GM19455 (cell line): ENCODE data around the gene MYBPC2.

Experiments used
- ATAC-seq: cut with Tn5 transposase; IDR thresholded peaks from one replicate; pipeline ENCODE4 v1.9.1; 2021; ENCODE audit not compliant: unreplicated experiment

MYBPC2 gene

DNA sequence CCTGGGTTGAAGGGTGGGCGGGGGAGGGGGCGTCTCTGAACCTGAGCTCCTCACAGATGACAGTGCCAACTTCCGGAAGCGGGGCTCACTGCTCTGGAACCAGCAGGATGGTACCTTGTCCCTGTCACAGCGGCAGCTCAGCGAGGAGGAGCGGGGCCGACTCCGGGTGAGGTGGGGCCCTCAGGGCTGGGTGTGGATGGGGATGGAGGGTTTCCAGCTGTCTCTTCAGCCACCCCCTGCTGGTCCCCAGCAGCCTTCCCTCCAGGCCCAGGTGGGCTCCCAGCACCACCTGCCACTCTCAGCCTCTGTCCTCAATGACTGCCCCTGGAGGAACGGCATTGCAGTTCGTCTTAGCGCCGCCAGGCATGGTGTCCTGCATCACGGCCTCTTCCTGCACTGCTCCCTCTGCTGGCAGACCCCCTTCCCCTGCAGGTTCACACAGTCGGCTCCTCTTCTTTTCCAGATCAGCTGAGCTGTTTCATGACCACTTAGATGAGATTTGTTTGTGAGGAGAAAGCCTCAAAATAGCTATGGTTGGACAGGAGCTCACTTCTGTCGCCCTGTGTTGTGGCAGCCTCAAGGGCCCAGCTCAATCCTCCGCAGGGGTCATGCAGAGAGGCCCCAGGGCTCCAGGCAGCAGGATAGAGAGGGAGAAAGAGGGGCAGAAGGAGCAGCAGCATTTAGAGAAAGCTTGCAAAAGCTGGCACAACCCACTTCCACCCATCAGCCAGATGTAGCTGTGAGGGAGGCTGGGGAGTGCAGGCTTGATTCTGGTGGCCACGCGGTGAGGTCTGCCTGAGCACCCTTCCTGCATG, 46.4 kb downstream of the MYBPC2 start:
- ATAC-seq: no peak

DNA sequence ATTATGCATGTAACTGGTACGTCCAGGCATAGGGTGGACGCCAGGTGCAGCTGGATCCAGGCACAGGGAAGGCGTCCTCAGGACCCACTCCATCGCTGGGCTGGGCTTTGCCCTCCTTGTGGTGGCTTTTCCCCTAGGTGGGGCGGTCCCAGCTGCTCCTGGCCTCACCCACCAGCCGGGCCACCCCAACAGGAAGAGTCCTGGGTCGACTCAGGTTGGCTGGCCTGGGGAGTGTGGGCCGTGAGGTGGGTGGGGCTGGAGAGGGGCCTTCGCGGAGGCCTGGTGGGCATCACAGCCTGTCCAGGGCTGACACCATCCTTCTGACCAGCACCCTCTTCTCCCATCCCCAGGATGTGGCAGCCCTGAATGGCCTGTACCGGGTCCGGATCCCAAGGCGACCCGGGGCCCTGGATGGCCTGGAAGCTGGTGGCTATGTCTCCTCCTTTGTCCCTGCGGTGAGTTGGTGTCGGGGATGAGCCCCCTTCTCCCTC, 47.1 kb downstream of the MYBPC2 start:
- ATAC-seq: no peak

DNA sequence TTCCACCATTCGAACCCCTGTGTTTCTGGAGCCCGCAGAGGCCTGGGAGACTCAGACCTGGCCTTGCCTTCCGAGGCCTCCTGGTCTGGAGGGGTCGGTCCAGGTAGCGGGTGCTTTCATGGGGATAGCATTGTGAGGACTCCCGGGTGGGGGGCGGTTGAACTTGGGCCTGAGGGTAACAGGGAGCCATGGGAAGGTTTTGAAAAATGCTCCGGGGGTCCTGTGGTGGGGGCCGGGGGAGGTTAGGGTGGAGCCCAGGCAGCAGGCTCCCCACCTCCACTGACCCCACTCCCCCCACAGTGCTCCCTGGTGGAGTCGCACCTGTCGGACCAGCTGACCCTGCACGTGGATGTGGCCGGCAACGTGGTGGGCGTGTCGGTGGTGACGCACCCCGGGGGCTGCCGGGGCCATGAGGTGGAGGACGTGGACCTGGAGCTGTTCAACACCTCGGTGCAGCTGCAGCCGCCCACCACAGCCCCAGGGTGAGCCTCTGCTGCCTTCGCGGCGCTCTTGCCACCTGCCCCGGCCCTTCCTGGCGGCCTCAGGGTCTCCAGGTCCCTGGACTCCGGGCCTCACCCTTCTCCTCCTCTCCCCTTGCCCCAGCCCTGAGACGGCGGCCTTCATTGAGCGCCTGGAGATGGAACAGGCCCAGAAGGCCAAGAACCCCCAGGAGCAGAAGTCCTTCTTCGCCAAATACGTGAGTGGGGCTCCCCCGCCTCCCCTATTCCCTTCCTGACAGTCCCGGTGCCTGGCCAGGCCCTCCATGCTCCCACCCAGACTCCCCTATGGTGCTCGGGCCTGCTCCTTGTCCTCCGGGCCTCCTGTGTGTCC, 47.8 kb downstream of the MYBPC2 start:
- no peak for ATAC-seq

DNA sequence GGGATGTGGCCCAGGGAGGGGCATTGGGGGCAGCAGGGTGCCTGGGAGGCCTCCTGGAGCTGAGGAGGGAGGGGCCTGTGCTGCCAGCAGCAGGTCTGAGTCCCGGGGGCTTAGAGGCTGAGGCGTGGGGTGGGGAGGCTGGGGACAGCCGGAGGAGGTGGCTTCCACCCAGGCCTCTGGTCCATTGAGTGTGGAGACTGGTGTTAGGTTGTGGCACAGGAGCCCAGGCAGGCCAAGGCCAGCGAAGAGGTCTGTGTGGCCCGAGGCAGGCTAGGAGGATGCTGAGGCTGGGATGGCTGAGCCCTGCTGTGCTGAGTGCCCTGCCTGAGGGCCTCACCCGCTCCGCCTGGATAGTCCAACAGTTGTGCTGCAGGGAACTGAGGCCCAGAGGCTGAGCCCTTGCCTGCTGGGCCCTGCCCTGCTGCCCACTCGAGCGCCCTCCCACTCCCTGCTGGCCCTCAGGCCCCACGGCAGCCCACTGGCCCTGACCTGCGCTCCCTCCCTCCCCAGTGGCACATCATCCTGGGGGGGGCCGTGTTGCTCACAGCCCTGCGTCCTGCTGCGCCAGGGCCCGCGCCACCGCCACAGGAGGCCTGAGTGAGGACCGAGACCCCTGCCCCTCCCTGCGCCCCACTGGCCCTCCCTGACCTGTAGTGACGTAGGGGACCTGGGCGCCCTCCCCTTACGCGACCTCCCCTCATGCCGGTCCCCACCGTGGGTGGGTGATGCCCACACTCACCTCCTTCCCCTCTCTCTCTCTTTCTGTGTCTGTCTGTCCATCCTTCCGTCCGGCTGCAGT, 48.9 kb downstream of the MYBPC2 start:
- ATAC-seq: no peak

DNA sequence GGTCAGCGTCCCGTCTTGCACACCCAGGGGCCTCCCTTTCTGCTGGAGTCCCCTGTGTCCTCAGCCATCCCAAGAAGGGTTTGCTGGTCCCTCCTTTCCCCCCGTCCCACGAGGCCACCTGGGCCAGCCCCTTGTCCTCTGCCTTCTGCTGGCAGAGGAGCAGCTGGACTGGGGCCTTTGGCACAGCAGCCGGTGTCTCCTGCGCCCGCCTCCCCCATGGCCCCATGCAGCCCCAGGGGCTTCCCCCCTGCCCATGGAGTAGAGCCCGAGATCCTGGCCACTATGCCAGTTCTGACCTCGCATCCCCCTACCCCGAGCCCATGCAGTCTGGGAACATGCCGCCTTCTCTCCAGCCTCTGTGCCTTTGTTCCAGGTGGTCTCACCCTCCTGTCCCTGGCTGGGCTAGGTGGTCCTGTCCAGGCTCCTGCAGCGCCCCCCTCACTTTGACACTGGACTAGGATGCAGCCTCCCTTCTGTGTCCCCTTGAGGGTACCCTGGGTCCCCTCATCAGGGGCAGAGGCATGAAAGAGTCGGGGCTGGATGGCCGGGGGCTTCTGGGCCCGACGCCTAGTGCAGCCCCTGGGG, 49.7 kb downstream of the MYBPC2 start:
- ATAC-seq: no peak

DNA sequence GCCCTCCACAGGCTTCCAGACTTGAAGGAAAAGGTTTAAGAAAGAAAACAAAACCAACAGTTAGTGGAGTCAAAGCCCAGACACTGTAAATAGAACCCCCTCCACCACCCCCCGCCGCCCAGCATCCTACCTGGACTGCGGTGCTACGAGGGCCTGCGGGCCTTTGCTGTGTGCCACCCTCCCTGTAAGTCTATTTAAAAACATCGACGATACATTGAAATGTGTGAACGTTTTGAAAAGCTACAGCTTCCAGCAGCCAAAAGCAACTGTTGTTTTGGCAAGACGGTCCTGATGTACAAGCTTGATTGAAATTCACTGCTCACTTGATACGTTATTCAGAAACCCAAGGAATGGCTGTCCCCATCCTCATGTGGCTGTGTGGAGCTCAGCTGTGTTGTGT, 50.2 kb downstream of the MYBPC2 start:
- no peak for ATAC-seq

DNA sequence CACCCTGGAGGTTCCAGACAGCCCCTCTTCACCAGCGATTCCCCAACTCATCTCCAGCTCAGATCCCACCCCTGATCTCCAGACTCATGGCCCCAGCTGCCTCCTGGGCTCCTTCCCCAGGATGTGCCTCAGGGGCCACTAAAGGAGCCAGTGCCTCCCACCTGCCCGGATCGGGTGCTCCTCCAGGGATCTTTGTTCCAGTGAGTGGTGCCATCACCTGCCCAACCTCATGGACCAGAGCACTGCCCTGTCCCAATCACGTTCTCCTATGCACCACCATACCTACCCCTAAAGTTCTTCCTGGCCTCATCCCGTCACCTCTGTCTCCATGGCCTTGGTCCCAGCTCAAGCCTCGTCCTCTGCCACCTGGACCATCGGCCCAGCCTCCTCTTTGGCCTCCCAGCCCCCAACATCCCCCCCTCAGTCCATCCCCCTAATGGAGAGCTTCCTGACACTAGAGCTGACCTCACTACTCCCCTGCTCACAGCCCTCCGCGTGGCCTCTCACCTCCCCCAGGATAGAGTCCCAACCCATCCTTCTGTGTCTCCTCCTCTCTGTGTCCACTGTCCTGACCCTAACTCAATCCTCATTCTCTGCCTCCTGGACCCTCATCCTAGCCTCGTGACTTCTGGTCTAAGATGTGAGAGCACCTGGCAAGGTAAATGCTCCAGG, 52.7 kb downstream of the MYBPC2 start:
- no peak for ATAC-seq

DNA sequence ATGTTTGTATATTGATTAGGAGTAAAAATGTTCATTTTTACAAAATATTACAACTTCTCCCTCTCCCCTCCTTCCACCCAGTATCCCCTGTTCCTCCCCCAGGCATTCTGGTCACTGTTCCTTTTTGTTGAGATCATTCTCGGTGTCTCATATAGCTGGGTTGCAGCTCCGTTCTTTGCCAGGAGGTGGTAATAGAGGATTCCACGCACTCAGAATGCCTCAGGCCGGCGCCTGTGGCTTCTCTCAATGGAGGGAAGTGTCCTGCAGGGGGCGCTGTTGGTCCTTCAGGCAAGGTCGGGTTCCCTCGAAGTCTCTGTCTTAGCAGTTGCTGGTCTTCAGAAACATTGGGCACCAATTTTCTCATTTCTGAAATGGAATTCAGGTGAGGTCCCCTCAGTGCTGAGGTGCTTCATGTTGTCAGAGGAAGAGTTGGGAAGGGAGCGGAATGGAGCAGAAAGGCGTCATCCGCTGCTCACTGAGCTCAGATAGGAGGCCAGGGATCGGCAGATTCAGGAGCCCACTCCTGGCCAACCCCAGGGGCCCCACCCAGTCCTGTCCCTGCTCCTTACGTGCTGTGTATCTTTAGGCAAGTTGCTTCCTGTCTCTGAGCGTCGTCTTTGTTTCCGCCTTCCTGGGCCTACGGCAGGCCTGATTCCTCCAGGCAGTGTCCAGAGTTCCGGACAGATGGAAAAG, 54.3 kb downstream of the MYBPC2 start:
- no peak for ATAC-seq

DNA sequence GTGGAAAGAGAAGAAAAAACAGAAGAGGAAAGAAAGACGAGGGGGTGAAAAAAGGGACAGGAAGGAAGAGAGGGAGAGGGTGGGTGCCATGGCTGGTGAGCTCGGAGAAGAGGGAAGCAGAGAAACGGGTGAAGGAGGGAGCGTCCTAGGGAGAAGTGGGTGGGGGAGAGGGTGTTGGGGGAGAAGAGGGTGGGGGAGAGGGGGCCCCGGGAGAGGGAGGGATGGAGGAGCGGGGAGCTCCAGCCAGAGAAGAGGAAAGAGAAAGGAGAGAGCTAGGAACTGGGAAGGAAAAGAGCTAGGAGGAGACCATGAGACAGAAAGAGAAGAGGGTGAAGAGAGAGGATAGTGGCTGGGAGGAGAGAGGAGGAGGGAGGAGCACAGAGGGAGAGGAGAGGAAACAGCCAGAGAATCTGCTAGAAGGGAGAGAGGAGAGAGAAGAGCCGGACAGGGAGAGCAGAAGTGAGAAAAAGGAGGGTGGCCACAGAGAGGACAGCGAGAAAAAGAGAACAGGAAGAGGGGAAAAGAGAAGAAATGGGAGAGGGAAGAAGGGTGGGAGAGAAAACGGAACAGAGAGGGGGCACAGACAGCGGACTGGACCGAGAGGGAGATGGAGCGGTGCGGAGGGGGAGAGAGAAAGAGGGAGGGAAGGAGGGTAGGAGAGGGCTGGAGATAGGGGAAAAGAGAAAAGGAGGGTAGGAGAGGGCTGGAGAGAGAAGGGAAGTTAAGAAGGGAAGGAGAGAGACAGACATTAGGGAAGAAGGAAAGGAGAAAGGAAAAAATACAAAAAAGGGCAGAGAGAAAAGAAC, 55.9 kb downstream of the MYBPC2 start:
- no peak for ATAC-seq

DNA sequence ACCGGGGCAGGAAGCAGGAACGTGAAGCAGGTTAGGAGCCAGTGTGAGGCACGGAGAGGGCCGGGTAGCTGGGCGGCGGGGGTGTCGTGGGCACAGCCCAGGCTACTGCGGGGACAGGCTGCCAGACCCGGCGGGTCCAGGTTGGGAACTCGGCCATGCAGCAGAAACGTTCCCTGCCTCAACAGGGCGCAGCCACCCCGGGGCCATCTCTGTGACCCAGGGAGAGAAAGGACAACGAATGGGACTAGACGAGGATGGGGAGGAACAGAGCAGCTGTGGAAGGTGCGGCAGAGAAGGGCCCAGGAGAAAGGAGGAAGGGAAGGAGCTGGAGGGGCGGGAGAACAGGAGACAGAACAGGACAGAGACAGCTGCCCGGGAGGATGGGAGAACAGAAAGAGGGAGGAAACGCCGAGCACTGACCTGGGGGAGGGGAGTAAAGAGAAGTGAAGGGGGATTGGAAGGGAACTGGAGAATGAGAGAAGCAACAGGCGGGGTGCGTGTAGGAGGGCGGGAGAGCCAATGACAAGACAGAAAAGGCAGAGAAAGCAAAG, 56.8 kb downstream of the MYBPC2 start:
- ATAC-seq: no peak

DNA sequence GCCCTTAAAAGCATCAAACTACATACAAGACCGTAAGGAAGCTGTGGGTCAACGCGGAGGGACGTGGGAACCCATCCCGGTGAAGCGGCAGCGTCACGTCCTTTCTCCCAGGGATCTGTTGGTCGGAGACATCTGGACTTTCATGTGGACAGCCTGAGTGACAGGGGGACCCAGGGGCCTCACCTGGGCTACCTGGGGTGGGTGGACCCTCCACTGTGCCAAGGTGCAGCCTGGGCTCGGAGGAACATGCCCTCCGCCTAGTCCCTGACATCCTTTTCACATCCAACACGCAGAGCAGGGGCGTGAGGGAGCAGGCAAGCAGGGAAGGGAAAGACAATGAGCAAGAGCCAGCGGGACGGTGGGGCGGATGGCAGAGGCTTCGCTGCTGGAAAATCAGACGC, 57.7 kb downstream of the MYBPC2 start:
- ATAC-seq: no peak

DNA sequence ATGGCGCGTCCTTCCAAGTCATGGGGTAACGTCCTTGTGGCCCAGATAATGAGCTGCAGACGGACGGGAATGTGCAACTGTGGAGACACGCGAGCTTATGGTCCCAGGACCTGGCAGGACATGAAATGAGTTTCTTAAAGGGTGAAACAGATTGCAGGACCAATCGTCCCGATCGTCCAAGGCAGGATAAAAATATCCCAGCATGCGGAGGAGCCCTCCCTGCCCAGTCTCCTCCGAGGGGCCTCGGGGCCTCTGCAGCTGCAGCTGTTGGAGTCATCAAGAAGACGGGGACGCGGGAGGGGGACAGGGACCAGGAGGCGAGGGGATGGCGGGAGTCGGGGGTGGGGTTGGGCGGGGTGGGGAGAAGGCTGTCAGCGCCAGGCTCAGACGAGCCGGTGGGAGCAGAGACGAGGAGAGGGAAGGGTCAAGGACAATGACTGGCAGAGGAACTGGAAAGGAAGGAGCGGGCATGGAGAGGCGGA, 58.3 kb downstream of the MYBPC2 start:
- no peak for ATAC-seq

DNA sequence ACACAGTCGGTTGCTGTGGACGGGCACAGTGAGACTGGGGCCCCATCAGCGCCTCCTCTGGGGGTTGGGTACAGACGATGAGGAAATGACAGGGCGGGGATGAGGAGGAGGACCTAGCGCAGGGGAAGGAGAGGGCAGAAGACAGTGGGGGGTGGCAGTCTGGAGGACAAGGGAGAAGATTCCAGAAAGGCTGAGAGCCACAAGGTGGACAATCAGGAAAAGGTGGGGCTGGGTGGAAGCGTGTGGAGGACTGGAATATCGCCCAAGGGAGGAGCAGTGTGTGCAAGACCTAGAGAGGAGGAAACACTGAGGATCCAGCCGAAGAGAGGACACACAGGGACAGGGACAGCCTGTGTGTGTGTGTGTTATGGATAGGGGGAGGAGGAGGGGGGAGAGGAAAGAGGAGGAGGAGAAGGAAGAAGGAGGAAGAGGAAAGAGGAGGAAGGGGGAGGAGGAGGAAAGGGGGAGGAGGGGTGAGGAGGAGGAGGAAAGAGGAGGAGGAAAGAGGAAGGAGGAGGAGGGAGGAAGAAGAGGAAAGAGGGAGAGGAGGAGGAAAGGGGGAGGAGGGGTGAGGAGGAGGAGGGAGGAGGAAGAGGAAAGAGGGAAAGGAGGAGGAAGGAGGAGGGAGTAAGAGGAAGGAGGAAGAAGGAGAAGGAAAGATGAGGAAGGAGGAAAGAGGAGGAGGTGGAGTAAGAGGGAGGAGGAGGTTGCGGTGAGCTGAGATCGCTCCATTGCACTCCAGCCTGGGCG, 59.8 kb downstream of the MYBPC2 start:
- no peak for ATAC-seq

DNA sequence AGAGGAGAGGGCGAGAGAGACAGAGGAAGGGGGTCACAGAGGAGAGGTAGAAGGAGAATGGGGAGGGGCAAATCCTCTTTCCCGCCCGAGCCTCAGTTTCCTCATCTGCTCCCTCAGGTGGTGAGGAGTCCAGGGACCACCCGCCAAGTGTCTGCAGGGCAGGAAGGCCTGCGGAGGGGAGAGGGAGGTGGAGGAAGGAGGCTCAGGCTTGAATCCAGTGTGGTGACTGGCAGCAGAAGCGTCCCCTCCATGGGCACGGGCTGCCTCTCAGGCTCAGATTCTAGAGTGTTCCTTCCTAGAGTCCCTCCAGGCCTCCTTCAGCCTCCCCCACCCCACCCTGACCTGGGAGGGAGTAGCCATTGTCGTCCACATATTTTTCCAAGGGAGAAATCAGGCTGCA, 60.5 kb downstream of the MYBPC2 start:
- ATAC-seq: no peak

DNA sequence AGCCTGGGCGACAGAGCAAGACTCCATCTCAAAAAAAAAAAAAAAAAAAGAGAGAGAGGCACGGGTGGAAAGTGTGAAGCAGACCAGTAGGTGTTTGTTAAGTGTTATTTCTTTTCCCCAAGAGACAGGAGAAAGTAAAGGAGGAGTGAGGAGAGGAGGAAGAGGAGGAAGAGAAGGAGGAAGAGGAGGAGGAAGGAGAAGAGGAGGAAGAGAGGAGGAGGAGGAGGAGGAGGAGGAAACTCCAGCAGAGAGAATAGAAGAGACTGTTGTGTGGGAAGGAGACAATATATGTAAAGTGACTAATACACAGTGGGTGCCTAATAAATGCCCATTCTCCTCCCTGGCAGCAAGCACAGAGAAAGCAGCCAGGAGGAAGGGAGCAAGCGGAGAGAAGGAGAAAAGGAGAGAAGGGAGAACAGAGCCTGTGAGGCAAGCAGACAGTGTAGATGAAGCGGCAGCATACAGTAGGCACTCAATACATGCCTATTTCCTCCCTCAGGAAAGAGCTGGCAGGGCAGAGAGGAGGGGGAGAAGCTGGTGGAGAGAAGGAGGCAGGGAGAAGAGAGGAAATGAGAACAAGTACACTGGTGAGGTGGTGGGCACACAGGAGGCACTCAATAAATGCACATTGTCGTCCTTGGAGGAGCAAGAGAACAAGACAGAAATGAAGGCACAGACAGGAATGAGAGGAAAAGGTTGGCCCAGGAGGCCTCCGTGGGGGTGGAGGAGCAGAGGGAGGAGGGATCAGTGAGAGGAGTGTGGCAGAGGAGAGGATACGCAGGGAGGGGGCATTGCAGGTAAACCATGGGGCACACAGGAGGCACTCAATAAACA, 61.7 kb downstream of the MYBPC2 start:
- no peak for ATAC-seq

DNA sequence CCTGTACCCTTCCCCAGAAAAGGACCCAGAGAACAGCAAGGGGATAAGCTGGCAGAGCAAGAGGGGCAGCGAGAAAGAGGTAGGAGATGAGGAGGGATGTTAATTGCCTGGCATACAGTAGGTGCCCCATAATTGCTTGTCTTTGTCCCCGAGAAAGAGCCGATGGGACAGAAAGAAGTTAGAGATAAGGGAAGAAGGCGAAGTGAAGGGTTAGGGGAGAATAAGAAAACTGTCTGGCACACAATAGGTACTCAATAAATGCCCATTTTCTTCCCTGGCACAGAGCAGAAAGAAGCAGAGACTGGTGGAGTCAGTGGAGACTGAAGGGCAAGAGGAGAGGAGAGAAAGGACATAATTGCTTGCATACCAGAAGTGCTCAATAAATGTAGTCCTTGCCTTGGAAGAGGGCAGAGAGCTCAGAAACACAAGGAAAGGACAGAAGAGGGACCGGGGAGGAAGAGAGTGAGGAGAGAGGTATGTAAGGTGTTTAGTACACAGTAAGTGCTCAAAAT, 62.4 kb downstream of the MYBPC2 start:
- ATAC-seq: no peak
